Gastrocnemius medialis (tissue), 4 donors: ENCODE data around the gene INTS11. TPM values are rescaled to one million over a fixed set of nuclear protein-coding genes. Genes with fewer than 3 reads are reported as not detected.

Experiments used
- ATAC-seq, 2 donors: fragments of 150-250 bp; one replicate each; pipeline ENCODE4 v1.9.1; 2016
- DNase-seq, 2 donors: peaks; one replicate each; pipeline ENCODE4 v3.0.0-alpha.2; 2019
- H3K27ac ChIP-seq, 4 donors: fragments of 200-600 bp; sonication (generic); 1 replicate in 1 of 4; 2 replicates in 3 of 4; pipeline ENCODE4 v1.5.1; 2016 to 2018; ENCODE audit warnings: mild to moderate bottlenecking in 2 of 4, moderate library complexity in 1 of 4
- H3K27me3 ChIP-seq, 3 donors: fragments of 200-600 bp; sonication (generic) in 2 of 3; 1 replicate in 1 of 3; 2 replicates in 2 of 3; pipeline versions ENCODE4 v1.5.1 to v1.6.0; 2016 to 2019; ENCODE audit warnings: mild to moderate bottlenecking in 1 of 3, moderate library complexity in 1 of 3
- H3K36me3 ChIP-seq, 2 donors: fragments of 200-600 bp; sonication (generic) in 1 of 2; one replicate each; pipeline ENCODE4 v1.5.1; 2017 to 2018
- H3K4me1 ChIP-seq, 2 donors: fragments of 200-600 bp; sonication (generic) in 1 of 2; one replicate each; pipeline ENCODE4 v1.5.1; 2016 to 2017; ENCODE audit warnings: mild to moderate bottlenecking in 2 of 2
- H3K4me3 ChIP-seq, 4 donors: fragments of 200-600 bp; sonication (generic) in 3 of 4; 1 replicate in 1 of 4; 2 replicates in 3 of 4; pipeline ENCODE4 v1.5.1; 2016 to 2019; ENCODE audit warnings: mild to moderate bottlenecking in 2 of 4
- H3K9me3 ChIP-seq, 3 donors: fragments of 200-600 bp; sonication (generic) in 2 of 3; 1 replicate in 1 of 3; 2 replicates in 2 of 3; pipeline ENCODE4 v1.5.1; 2016 to 2019
- CTCF ChIP-seq, 5 experiments: fragments of 450-650 bp in 3 of 5; fragments of 200-600 bp in 2 of 5; sonication (generic) in 2 of 5; IDR thresholded peaks in 4 of 5; conservative IDR thresholded peaks in 1 of 5; 1 replicate in 4 of 5; 2 replicates in 1 of 5; pipeline ENCODE4 v1.5.1; 2016 to 2019; ENCODE audit warnings: antibody characterized with exemption in 5 of 5, mild to moderate bottlenecking in 3 of 5, moderate library complexity in 3 of 5
- POLR2A ChIP-seq, 2 donors: fragments of 450-650 bp; IDR thresholded peaks; one replicate each; pipeline ENCODE4 v1.6.1; 2017; ENCODE audit warnings: antibody characterized with exemption in 2 of 2, mild to moderate bottlenecking in 2 of 2, moderate library complexity in 2 of 2
- in situ Hi-C, 4 donors: fragments of 200-750 bp; cut with MboI; loops; one replicate each; pipeline versions ENCODE4 v1.15.0 to v1.8.0; 2017; ENCODE audit warnings: low sequenced_read_pairs in 4 of 4
- intact Hi-C: fragments of 100-400 bp; cut with DNase I; formaldehyde crosslinking; loops from one replicate; pipeline ENCODE4 v1.15.1; 2023; ENCODE audit warnings: low total_unique reads
- microRNA-seq, 2 donors: library from miRNA; unstranded; fragments of <30 nt; microRNA quantifications; one replicate each; pipeline ENCODE4, GENCODE V29; 2016; ENCODE audit warnings: borderline replicate concordance in 2 of 2
- total RNA-seq, 4 donors: library from RNA; depleted of rRNA; stranded (reverse); fragments of >200 nt; gene quantifications; one replicate each; pipeline versions ENCODE4 v1.1.0 to v1.2.3, GENCODE V29; 2016

INTS11 gene
- total RNA-seq, 4 donors from 2014 or later = 74.0 to 94.4 (median 84.7) TPM

- Histone ChIP-seq H3K27ac (no peak overlapping the region), H3K27me3 (no peaks in the 10 kb centered on the region), H3K9me3 (no peaks in the 10 kb centered on the region), H3K36me3 (peaks cover 0 to 53% of the 10 kb centered on the region in 2 donors), H3K4me1 (no peaks in the 10 kb centered on the region), H3K4me3 (no peak overlapping the region)
- no peak for TF ChIP-seq POLR2A (IDR thresholded peaks at IDR 0.05)
- no peak for TF ChIP-seq CTCF (IDR thresholded peaks at IDR 0.05 in 4 of 5, conservative IDR thresholded peaks at IDR 0.05 in 1 of 5)
- ATAC-seq = no peak
- intact Hi-C loops = no loop called here
- DNase-seq = no peak
- in situ Hi-C loops = loop anchor here in 2 of 4 donors (25.0 kb wide), 2 partner anchors 125 to 150 kb away; partner anchors contain the start of gene C1orf159 (in 1 of the 2)
Measured at GRCh38 chr1:1262071-1262470, 62.4 kb downstream of the INTS11 start.

Small RNA genes within 50 kb of the gene (microRNA-seq; reads per million reads assigned to microRNA genes)
- 0 to 1.7 reads per million in 2 donors for gene MIR6726
- gene MIR6727 = 0 to 1.2 reads per million in 2 donors
- gene MIR6808 = 0 reads per million in 2 donors

Other genes with a start within 250 kb of the INTS11 start
- gene C1orf159, start 208.6 kb downstream of the INTS11 start, total RNA-seq = 1 to 10 TPM; 2.8 to 6.4 (median 5.3) TPM
- gene TTLL10, start 150.8 kb downstream of the INTS11 start, total RNA-seq = under 1 TPM in 2 of 4 donors, not detected in 2; 0.13 to 0.16 TPM
- not detected for gene TNFRSF18, start 118.1 kb downstream of the INTS11 start, total RNA-seq
- gene TNFRSF4, start 110.5 kb downstream of the INTS11 start, total RNA-seq = 1 to 10 TPM in 1 of 4 donors, under 1 TPM in 2, not detected in 1; 0.42 to 2.1 (median 0.46) TPM
- gene SDF4, start 92.7 kb downstream of the INTS11 start, total RNA-seq = 10 to 100 TPM; 51.0 to 94.2 (median 79.4) TPM
- gene B3GALT6, start 92.4 kb downstream of the INTS11 start, total RNA-seq = 10 to 100 TPM in 3 of 4 donors, 1 to 10 TPM in 1; 8.5 to 32.8 (median 20.6) TPM
- gene C1QTNF12, start 77.9 kb downstream of the INTS11 start, total RNA-seq = 1 to 10 TPM in 1 of 4 donors, not detected in 3; 2.7 TPM
- 10 to 100 TPM; 31.3 to 42.3 (median 38.3) TPM for gene UBE2J2, start 50.8 kb downstream of the INTS11 start, total RNA-seq
- gene SCNN1D, start 44.2 kb downstream of the INTS11 start, total RNA-seq = under 1 TPM in 3 of 4 donors, not detected in 1; 0.19 to 0.91 (median 0.66) TPM
- 10 to 100 TPM; 18.4 to 31.9 (median 25.8) TPM for gene ACAP3, start 16.7 kb downstream of the INTS11 start, total RNA-seq
- 10 to 100 TPM in 2 of 4 donors, 1 to 10 TPM in 2; 6.2 to 13.1 (median 9.5) TPM for gene PUSL1, start 16.1 kb downstream of the INTS11 start, total RNA-seq
- 10 to 100 TPM; 22.7 to 64.9 (median 34.0) TPM for gene CPTP, start 142 bp upstream of the INTS11 start, total RNA-seq
- gene TAS1R3, start 6.6 kb upstream of the INTS11 start, total RNA-seq = under 1 TPM in 2 of 4 donors, not detected in 2; 0.20 to 0.44 TPM
- 100 to 1,000 TPM; 196 to 311 (median 258) TPM for gene DVL1, start 24.8 kb upstream of the INTS11 start, total RNA-seq
- gene MXRA8, start 33.9 kb upstream of the INTS11 start, total RNA-seq = 10 to 100 TPM; 13.9 to 41.9 (median 34.2) TPM
- 100 to 1,000 TPM; 165 to 450 (median 234) TPM for gene AURKAIP1, start 50.5 kb upstream of the INTS11 start, total RNA-seq
- gene CCNL2, start 74.7 kb upstream of the INTS11 start, total RNA-seq = 10 to 100 TPM; 35.0 to 91.1 (median 43.7) TPM
- gene MRPL20, start 82.6 kb upstream of the INTS11 start, total RNA-seq = 100 to 1,000 TPM; 167 to 260 (median 203) TPM
- 1 to 10 TPM in 3 of 4 donors, under 1 TPM in 1; 0.16 to 1.8 (median 1.3) TPM for gene ANKRD65, start 96.6 kb upstream of the INTS11 start, total RNA-seq
- gene VWA1, start 111.0 kb upstream of the INTS11 start, total RNA-seq = 1 to 10 TPM; 2.1 to 8.3 (median 6.0) TPM
- gene ATAD3C, start 125.0 kb upstream of the INTS11 start, total RNA-seq = under 1 TPM in 1 of 4 donors, not detected in 3; 0.07 TPM
- gene ATAD3B, start 147.1 kb upstream of the INTS11 start, total RNA-seq = 1 to 10 TPM; 3.5 to 7.1 (median 5.9) TPM
- gene ATAD3A, start 187.5 kb upstream of the INTS11 start, total RNA-seq = 10 to 100 TPM; 22.9 to 47.9 (median 35.6) TPM
- gene TMEM240, start 216.0 kb upstream of the INTS11 start, total RNA-seq = 1 to 10 TPM in 3 of 4 donors, not detected in 1; 1.1 to 2.0 (median 1.9) TPM